ENCODE measurements around the gene MAJIN.

Gene MAJIN

GRCh38 chr11:64932324-64932723 lies 39.6 kb downstream of the MAJIN start:
- H3K9me3 ChIP-seq (ENCODE audit: insufficient read depth, low read length, severe bottlenecking): no peaks in the 10 kb centered on the region
- H3K27ac ChIP-seq (ENCODE audit: low read length): no peak overlapping the region
- H3K79me2 ChIP-seq (ENCODE audit: insufficient read depth, low read length): no peaks in the 10 kb centered on the region
- no peak overlapping the region for H3K4me3 ChIP-seq (ENCODE audit: low read depth in 1 of 2, low read length in 2 of 2)
- H2AFZ ChIP-seq (ENCODE audit: low read depth, low read length): no peak overlapping the region
- H3K27me3 ChIP-seq (ENCODE audit: insufficient read depth, low read length, poor library complexity): no peaks in the 10 kb centered on the region
- peaks cover 32% of the 10 kb centered on the region for H3K36me3 ChIP-seq (ENCODE audit: insufficient read depth, low read length)
- no peak overlapping the region for H3K9ac ChIP-seq (ENCODE audit: low read depth, low read length)
- no peak for ATAC-seq (ENCODE audit: insufficient read depth, low read depth)
- H3K4me1 ChIP-seq (ENCODE audit: insufficient read depth, low read length): no peaks in the 10 kb centered on the region
- DNase-seq: no peak
- H4K20me1 ChIP-seq (ENCODE audit: insufficient read depth, low read length): no peaks in the 10 kb centered on the region
- no peak for TF ChIP-seq EZH2 (IDR thresholded peaks at IDR 0.05; ENCODE audit: borderline replicate concordance, low read depth, low read length, severe bottlenecking)
- no peak for TF ChIP-seq CTCF (IDR thresholded peaks at IDR 0.05; ENCODE audit: borderline replicate concordance, extremely low read depth, low read length, poor library complexity, severe bottlenecking)
- no peak overlapping the region for H3K4me2 ChIP-seq (ENCODE audit: insufficient read depth, low read length)

- Histone ChIP-seq H3K79me2 (ENCODE audit: insufficient read depth, low read length) (no peaks in the 10 kb centered on the region), H3K9me3 (ENCODE audit: insufficient read depth, low read length, severe bottlenecking) (no peaks in the 10 kb centered on the region), H3K4me1 (ENCODE audit: insufficient read depth, low read length) (no peaks in the 10 kb centered on the region), H3K9ac (ENCODE audit: low read depth, low read length) (no peak overlapping the region), H3K36me3 (ENCODE audit: insufficient read depth, low read length) (peaks cover 32% of the 10 kb centered on the region), H4K20me1 (ENCODE audit: insufficient read depth, low read length) (no peaks in the 10 kb centered on the region), H3K4me3 (ENCODE audit: low read depth in 1 of 2, low read length in 2 of 2) (no peak overlapping the region), H3K4me2 (ENCODE audit: insufficient read depth, low read length) (no peak overlapping the region), H2AFZ (ENCODE audit: low read depth, low read length) (no peak overlapping the region), H3K27ac (ENCODE audit: low read length) (no peak overlapping the region), H3K27me3 (ENCODE audit: insufficient read depth, low read length, poor library complexity) (no peaks in the 10 kb centered on the region)
- no peak for TF ChIP-seq CTCF (IDR thresholded peaks at IDR 0.05; ENCODE audit: borderline replicate concordance, extremely low read depth, low read length, poor library complexity, severe bottlenecking)
- TF ChIP-seq EZH2 (IDR thresholded peaks at IDR 0.05; ENCODE audit: borderline replicate concordance, low read depth, low read length, severe bottlenecking): no peak
- DNase-seq (no peak), ATAC-seq (ENCODE audit: insufficient read depth, low read depth) (no peak)
Observed at GRCh38 chr11:64931290-64931689, 40.6 kb downstream of the MAJIN start.

- Histone ChIP-seq H3K79me2 (ENCODE audit: insufficient read depth, low read length) (no peaks in the 10 kb centered on the region), H3K4me1 (ENCODE audit: insufficient read depth, low read length) (peaks cover 5% of the 10 kb centered on the region), H3K27ac (ENCODE audit: low read length) (no peak overlapping the region), H4K20me1 (ENCODE audit: insufficient read depth, low read length) (no peaks in the 10 kb centered on the region), H3K4me3 (ENCODE audit: low read depth in 1 of 2, low read length in 2 of 2) (no peak overlapping the region), H3K9ac (ENCODE audit: low read depth, low read length) (no peak overlapping the region), H3K9me3 (ENCODE audit: insufficient read depth, low read length, severe bottlenecking) (no peaks in the 10 kb centered on the region), H2AFZ (ENCODE audit: low read depth, low read length) (no peak overlapping the region), H3K36me3 (ENCODE audit: insufficient read depth, low read length) (peaks cover 32% of the 10 kb centered on the region), H3K4me2 (ENCODE audit: insufficient read depth, low read length) (no peak overlapping the region), H3K27me3 (ENCODE audit: insufficient read depth, low read length, poor library complexity) (no peaks in the 10 kb centered on the region)
- no peak for TF ChIP-seq EZH2 (IDR thresholded peaks at IDR 0.05; ENCODE audit: borderline replicate concordance, low read depth, low read length, severe bottlenecking)
- TF ChIP-seq CTCF (IDR thresholded peaks at IDR 0.05; ENCODE audit: borderline replicate concordance, extremely low read depth, low read length, poor library complexity, severe bottlenecking): no peak
- DNase-seq: no peak
- ATAC-seq (ENCODE audit: insufficient read depth, low read depth): no peak
Observed at GRCh38 chr11:64930340-64930739, 41.6 kb downstream of the MAJIN start.

- Histone ChIP-seq H3K27ac (ENCODE audit: low read length) (no peak overlapping the region), H2AFZ (ENCODE audit: low read depth, low read length) (no peak overlapping the region), H3K79me2 (ENCODE audit: insufficient read depth, low read length) (no peaks in the 10 kb centered on the region; the same call in 1 of the 2 replicates), H3K4me1 (ENCODE audit: insufficient read depth, low read length) (peaks cover 12% of the 10 kb centered on the region), H3K27me3 (ENCODE audit: insufficient read depth, low read length, poor library complexity) (no peaks in the 10 kb centered on the region), H4K20me1 (ENCODE audit: insufficient read depth, low read length) (no peaks in the 10 kb centered on the region), H3K4me3 (ENCODE audit: low read depth in 1 of 2, low read length in 2 of 2) (no peak overlapping the region), H3K9me3 (ENCODE audit: insufficient read depth, low read length, severe bottlenecking) (no peaks in the 10 kb centered on the region), H3K36me3 (ENCODE audit: insufficient read depth, low read length) (peaks cover 32% of the 10 kb centered on the region), H3K4me2 (ENCODE audit: insufficient read depth, low read length) (no peak overlapping the region), H3K9ac (ENCODE audit: low read depth, low read length) (no peak overlapping the region)
- DNase-seq (no peak), ATAC-seq (ENCODE audit: insufficient read depth, low read depth) (no peak)
- TF ChIP-seq CTCF (IDR thresholded peaks at IDR 0.05; ENCODE audit: borderline replicate concordance, extremely low read depth, low read length, poor library complexity, severe bottlenecking) (no peak), EZH2 (IDR thresholded peaks at IDR 0.05; ENCODE audit: borderline replicate concordance, low read depth, low read length, severe bottlenecking) (no peak)
Observed at GRCh38 chr11:64929625-64930024, 42.3 kb downstream of the MAJIN start.

All from DND-41 (cell line).